MM.1S (cell line): Measurements from ENCODE around the gene HMX1.

Experiments used
- DNase-seq: peaks from one replicate; pipeline ENCODE4 v3.0.0-alpha.2; 2015
- H2AFZ ChIP-seq: fragments of 300-600 bp; sonication (generic); 2 replicates; pipeline ENCODE4 v1.6.0; 2016; ENCODE audit warnings: antibody characterized with exemption, low read length
- H3F3A ChIP-seq: fragments of 300-600 bp; sonication (generic); 2 replicates; pipeline ENCODE4 v1.6.1; 2016; ENCODE audit warnings: mild to moderate bottlenecking, antibody characterized with exemption, low read length, moderate library complexity, mixed read lengths; ENCODE audit not compliant: insufficient read depth
- H3K27ac ChIP-seq: fragments of 300-600 bp; sonication (generic); 2 replicates; pipeline ENCODE4 v1.5.1; 2016; ENCODE audit warnings: mild to moderate bottlenecking, low read length
- H3K27me3 ChIP-seq: fragments of 300-600 bp; sonication (generic); replicated peaks from 2 replicates; pipeline ENCODE4 v1.6.0; 2016; ENCODE audit warnings: low read length; ENCODE audit not compliant: insufficient read depth
- H3K36me3 ChIP-seq: fragments of 300-600 bp; sonication (generic); replicated peaks from 2 replicates; pipeline ENCODE4 v1.6.1; 2016; ENCODE audit warnings: mild to moderate bottlenecking, low read length, mixed read lengths; ENCODE audit not compliant: insufficient read depth
- H3K4me1 ChIP-seq: fragments of 300-600 bp; sonication (generic); 2 replicates; pipeline ENCODE4 v1.6.1; 2016; ENCODE audit warnings: low read length, mixed read lengths
- H3K4me2 ChIP-seq: fragments of 300-600 bp; sonication (generic); 2 replicates; pipeline ENCODE4 v1.6.0; 2016; ENCODE audit warnings: low read depth, low read length
- H3K4me3 ChIP-seq: fragments of 300-600 bp; sonication (generic); 2 replicates; pipeline ENCODE4 v1.5.1; 2016; ENCODE audit warnings: low read length, mixed read lengths
- H3K79me2 ChIP-seq: fragments of 300-600 bp; sonication (generic); 2 replicates; pipeline ENCODE4 v1.6.1; 2016; ENCODE audit warnings: mixed run types, low read length, mixed read lengths
- H3K9ac ChIP-seq: fragments of 300-600 bp; sonication (generic); 2 replicates; pipeline ENCODE4 v1.6.1; 2016; ENCODE audit warnings: low read length, mixed read lengths
- H3K9me2 ChIP-seq: fragments of 300-600 bp; sonication (generic); replicated peaks from 2 replicates; pipeline ENCODE4 v1.6.1; 2016; ENCODE audit warnings: mild to moderate bottlenecking, low read length, mixed read lengths; ENCODE audit not compliant: insufficient read depth
- H3K9me3 ChIP-seq: fragments of 300-600 bp; sonication (generic); replicated peaks from 2 replicates; pipeline ENCODE4 v1.6.1; 2016; ENCODE audit warnings: mild to moderate bottlenecking, low read length, mixed read lengths; ENCODE audit not compliant: insufficient read depth
- H4K20me1 ChIP-seq: fragments of 300-600 bp; sonication (generic); 2 replicates; pipeline ENCODE4 v1.6.1; 2016; ENCODE audit warnings: mild to moderate bottlenecking, low read length, moderate library complexity, mixed read lengths; ENCODE audit not compliant: insufficient read depth
- CTCF ChIP-seq: fragments of 300-600 bp; sonication (generic); IDR thresholded peaks from 2 replicates; pipeline ENCODE4 v1.5.1; 2016; ENCODE audit warnings: antibody characterized with exemption, low read length, mixed read lengths
- EZH2 ChIP-seq: fragments of 300-600 bp; sonication (generic); optimal IDR thresholded peaks from 2 replicates; pipeline ENCODE3; 2017; ENCODE audit warnings: low read depth, mild to moderate bottlenecking, antibody characterized with exemption, low read length, mixed read lengths
- EZH2phosphoT487 ChIP-seq: fragments of 300-600 bp; sonication (generic); IDR thresholded peaks from 2 replicates; pipeline ENCODE4 v1.6.1; 2018; ENCODE audit warnings: antibody characterized with exemption, low read length

HMX1 gene

GRCh38 chr4:8876982-8877779 is 5.5 kb upstream of the HMX1 start:
- no peak overlapping the region for H3K4me3 ChIP-seq
- peaks cover 87% of the 10 kb centered on the region for H3K27me3 ChIP-seq
- H3K27ac ChIP-seq: no peak overlapping the region
- no peaks in the 10 kb centered on the region for H3K79me2 ChIP-seq
- no peak for DNase-seq
- H2AFZ ChIP-seq: no peak overlapping the region
- TF ChIP-seq EZH2 (no peak), CTCF (no peak), EZH2phosphoT487 (no peak)
- H3K36me3 ChIP-seq: no peaks in the 10 kb centered on the region
- H3K4me1 ChIP-seq: no peaks in the 10 kb centered on the region
- H4K20me1 ChIP-seq: no peaks in the 10 kb centered on the region
- no peaks in the 10 kb centered on the region for H3K9me3 ChIP-seq
- no peak overlapping the region for H3K9ac ChIP-seq
- H3K9me2 ChIP-seq: no peaks in the 10 kb centered on the region
- no peaks in the 10 kb centered on the region for H3F3A ChIP-seq
- H3K4me2 ChIP-seq: no peak overlapping the region

GRCh38 chr4:8874896-8875680 is 3.4 kb upstream of the HMX1 start:
- peaks cover 72% of the 10 kb centered on the region for H3K27me3 ChIP-seq
- H3K4me2 ChIP-seq: no peak overlapping the region
- DNase-seq: no peak

More at GRCh38 chr4:8874896-8875680, 3.4 kb upstream of the HMX1 start:
- no peaks in the 10 kb centered on the region for H3K4me1 ChIP-seq
- no peaks in the 10 kb centered on the region for H3K79me2 ChIP-seq
- H3F3A ChIP-seq: no peaks in the 10 kb centered on the region
- no peaks in the 10 kb centered on the region for H4K20me1 ChIP-seq
- no peak overlapping the region for H2AFZ ChIP-seq
- H3K27ac ChIP-seq: no peak overlapping the region
- H3K9me3 ChIP-seq: no peaks in the 10 kb centered on the region
- no peak overlapping the region for H3K4me3 ChIP-seq
- TF ChIP-seq CTCF (no peak), EZH2phosphoT487 (no peak), EZH2 (no peak)
- H3K9ac ChIP-seq: no peak overlapping the region
- no peaks in the 10 kb centered on the region for H3K36me3 ChIP-seq
- no peaks in the 10 kb centered on the region for H3K9me2 ChIP-seq
